NT2/D1 (cell line): ENCODE data around the gene CACNA1C.
A peak's percentile ranks its signal among the peaks of the same experiment; 100 is the strongest.

Source experiments
- DNase-seq: peaks from one replicate; pipeline ENCODE4 v3.0.0-alpha.2; 2011; ENCODE audit warnings: low read depth, low spot score
- H3K27me3 ChIP-seq: 2 replicates; pipeline ENCODE4 v1.6.0; 2011; ENCODE audit warnings: mild to moderate bottlenecking; ENCODE audit not compliant: insufficient read length, insufficient read depth
- H3K36me3 ChIP-seq: 2 replicates; pipeline ENCODE4 v1.6.1; 2011; ENCODE audit warnings: mild to moderate bottlenecking, low read length, mixed read lengths; ENCODE audit not compliant: insufficient read depth, insufficient read length
- H3K4me1 ChIP-seq: 2 replicates; pipeline ENCODE4 v1.5.1; 2011; ENCODE audit not compliant: insufficient read depth, insufficient read length
- H3K4me3 ChIP-seq: 2 replicates; pipeline ENCODE4 v1.5.1; 2011; ENCODE audit warnings: low read depth; ENCODE audit not compliant: insufficient read length
- H3K9ac ChIP-seq: 2 replicates; pipeline ENCODE4 v1.6.0; 2011; ENCODE audit warnings: low read depth; ENCODE audit not compliant: insufficient read length
- H3K9me3 ChIP-seq: 2 replicates; pipeline ENCODE4 v1.5.1; 2011; ENCODE audit warnings: mild to moderate bottlenecking, low read length; ENCODE audit not compliant: insufficient read depth
- SUZ12 ChIP-seq: IDR thresholded peaks from 2 replicates; pipeline ENCODE4 v1.6.1; 2011; ENCODE audit not compliant: insufficient read length, insufficient read depth; ENCODE audit errors: extremely low read depth
- YY1 ChIP-seq: IDR thresholded peaks from 2 replicates; pipeline ENCODE4 v1.6.1; 2011; ENCODE audit not compliant: insufficient read length, insufficient read depth
- ZNF274 ChIP-seq: IDR thresholded peaks from 2 replicates; pipeline ENCODE4 v1.6.1; 2011; ENCODE audit warnings: mild to moderate bottlenecking, low read depth, low read length

The CACNA1C gene

GRCh38 chr12:2691006-2691344 is 638.2 kb downstream of the CACNA1C start:
- Histone ChIP-seq H3K4me1 (peaks cover 14% of the 10 kb centered on the region), H3K9ac (peak overlapping the region; percentile 92), H3K4me3 (peak overlapping the region; percentile 77), H3K27me3 (peaks cover 52% of the 10 kb centered on the region), H3K36me3 (no peaks in the 10 kb centered on the region), H3K9me3 (no peaks in the 10 kb centered on the region)
- no peak for TF ChIP-seq SUZ12
- TF ChIP-seq ZNF274, result no peak
- TF ChIP-seq YY1, result no peak
- peak; percentile 54 for DNase-seq

DNA sequence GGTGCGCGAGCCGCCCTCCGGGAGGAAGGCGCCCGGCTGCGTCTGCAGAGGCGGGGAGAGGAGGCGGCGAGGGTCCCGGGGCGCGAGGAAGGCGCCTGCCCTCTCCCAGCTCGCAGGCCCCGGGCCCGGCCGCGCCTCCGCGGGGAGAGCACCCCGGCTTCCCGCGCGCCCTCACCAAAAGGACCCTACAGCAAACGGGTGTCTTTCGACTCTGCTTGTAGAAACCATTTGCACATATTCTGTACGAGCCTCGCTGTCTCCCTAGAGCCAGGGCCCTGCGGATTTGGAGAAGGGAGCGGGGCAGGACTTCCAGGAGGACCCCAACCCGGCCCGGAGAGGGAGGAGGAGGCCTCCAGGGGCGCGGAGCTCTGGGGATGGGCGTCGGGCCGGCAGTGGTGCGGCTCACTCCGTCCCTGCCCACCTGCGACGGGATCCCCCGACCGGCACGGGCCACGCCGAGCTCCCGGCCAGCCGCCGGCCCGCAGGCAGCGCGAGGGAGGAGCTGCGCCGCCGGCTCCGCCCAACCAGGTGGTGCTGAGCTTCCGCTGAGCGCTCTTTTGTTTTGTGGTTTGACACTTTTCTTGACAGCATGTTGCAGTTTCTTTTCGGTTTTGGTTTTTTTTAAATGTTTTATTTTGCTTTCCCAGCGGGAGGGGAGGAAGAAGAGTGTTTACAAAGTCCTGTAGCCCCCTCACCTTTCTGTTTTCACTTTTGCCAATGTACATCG is 638.7 kb downstream of the CACNA1C start:
- Histone ChIP-seq H3K36me3 (no peaks in the 10 kb centered on the region), H3K9me3 (no peaks in the 10 kb centered on the region), H3K27me3 (peaks cover 58% of the 10 kb centered on the region), H3K4me3 (peak overlapping the region; percentile 77), H3K4me1 (peaks cover 14% of the 10 kb centered on the region), H3K9ac (peak overlapping the region; percentile 92)
- DNase-seq, result peak; percentile 57
- no peak for TF ChIP-seq YY1
- no peak for TF ChIP-seq SUZ12
- TF ChIP-seq ZNF274, result no peak

GRCh38 chr12:2692080-2692479 is 639.3 kb downstream of the CACNA1C start:
- Histone ChIP-seq H3K4me3 (peak overlapping the region; percentile 77), H3K27me3 (peaks cover 63% of the 10 kb centered on the region), H3K9me3 (no peaks in the 10 kb centered on the region), H3K36me3 (no peaks in the 10 kb centered on the region), H3K9ac (no peak overlapping the region), H3K4me1 (peaks cover 14% of the 10 kb centered on the region)
- TF ChIP-seq YY1 (no peak), SUZ12 (no peak), ZNF274 (no peak)
- no peak for DNase-seq

DNA sequence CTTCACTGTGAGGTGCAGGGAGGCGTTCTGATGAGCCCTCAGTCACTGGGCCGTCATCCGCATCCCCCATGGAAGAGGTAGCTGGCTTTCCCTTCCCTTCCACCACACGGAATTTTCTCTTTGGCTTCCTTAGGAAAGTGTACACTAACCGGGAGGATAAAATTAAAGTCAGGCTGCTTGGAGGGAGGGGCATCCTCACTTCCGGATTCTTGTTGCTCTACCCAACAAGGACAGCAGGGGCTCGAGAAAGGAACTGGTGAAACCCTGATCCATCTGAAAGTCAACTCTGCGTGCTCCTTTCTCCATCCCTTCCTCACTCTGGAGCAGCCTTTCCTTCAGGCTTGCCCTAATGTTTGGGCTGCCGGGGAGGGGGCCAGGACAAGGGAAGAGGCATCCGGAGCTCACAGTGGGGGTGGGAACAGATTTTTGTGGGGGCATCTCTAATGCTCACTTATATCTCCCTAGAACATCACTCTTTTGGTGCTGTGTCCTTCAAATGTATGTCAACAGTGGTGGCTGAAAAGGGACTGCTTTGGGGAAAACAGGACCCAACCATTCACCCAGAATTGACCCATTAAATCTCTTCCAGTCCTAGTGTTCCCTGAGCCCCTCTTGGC is 640.6 kb downstream of the CACNA1C start:
- DNase-seq, result no peak
- no peak overlapping the region for H3K9ac ChIP-seq
- no peak overlapping the region for H3K4me3 ChIP-seq
- 0 out of 2 replicates have a peak, but pooled peaks cover 2% of the 10 kb centered on the region for H3K9me3 ChIP-seq
- peaks cover 74% of the 10 kb centered on the region for H3K27me3 ChIP-seq
- H3K4me1 ChIP-seq, result peaks cover 8% of the 10 kb centered on the region
- H3K36me3 ChIP-seq, result no peaks in the 10 kb centered on the region
- TF ChIP-seq SUZ12 (no peak), YY1 (no peak), ZNF274 (no peak)

DNA sequence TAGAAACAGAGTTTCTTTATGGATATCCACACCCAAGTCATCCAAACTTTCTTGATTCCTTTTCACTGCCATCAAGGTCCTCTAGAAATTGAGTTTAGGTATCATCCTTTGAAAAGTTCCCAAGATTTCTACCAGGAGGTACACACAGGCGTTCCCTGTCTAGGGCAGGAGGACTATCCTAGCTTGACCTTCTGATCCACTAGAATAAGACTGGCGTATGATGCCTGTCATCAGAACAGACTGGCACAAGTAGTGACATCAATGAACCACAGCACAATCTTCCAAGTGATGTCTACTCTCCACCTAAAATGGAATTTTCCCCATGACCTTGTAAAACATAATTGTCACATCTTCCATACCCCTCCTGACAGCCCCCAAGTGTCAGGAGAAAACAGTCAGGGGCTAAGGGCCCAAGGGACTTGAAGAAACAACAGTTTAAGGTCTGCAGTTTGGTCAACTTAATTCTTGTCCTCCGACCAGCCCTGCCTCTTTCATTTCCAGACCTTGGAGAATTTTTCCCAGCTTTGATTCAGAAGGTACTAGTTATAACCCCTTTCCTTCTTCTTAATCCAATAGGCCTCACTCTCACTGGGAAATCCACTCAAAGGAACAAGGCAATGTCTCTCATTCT is 641.3 kb downstream of the CACNA1C start:
- H3K36me3 ChIP-seq, result no peaks in the 10 kb centered on the region
- peaks cover 7% of the 10 kb centered on the region for H3K4me1 ChIP-seq
- DNase-seq, result no peak
- H3K9ac ChIP-seq, result no peak overlapping the region
- TF ChIP-seq YY1 (no peak), ZNF274 (no peak), SUZ12 (no peak)
- H3K9me3 ChIP-seq, result peaks cover 10% of the 10 kb centered on the region; the same call in 1 of the 2 replicates
- H3K27me3 ChIP-seq, result peaks cover 74% of the 10 kb centered on the region
- H3K4me3 ChIP-seq, result no peak overlapping the region

DNA sequence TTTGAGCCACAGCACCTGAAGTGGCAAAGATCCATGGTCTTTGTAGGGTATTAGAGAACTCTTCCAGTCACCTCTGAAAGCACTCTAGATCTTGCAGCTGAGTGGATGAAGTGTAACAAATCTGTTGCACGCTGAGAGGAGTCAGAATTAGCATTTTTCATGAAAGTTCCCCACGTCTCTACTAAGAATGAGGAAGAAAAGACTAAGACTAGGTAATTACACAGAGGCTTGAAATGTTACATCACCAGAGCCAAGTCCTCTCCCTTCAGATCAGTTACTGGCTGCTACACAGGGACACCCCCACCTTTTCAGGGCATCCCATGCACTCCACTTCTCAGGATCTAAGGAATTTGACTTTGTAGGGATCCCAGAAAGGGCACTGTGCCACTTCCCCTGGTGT is 643.3 kb downstream of the CACNA1C start:
- H3K4me3 ChIP-seq, result no peak overlapping the region

More for the DNA sequence above, 643.3 kb downstream of the CACNA1C start:
- no peak for TF ChIP-seq YY1
- no peak for TF ChIP-seq SUZ12
- TF ChIP-seq ZNF274, result no peak
- Histone ChIP-seq H3K36me3 (no peaks in the 10 kb centered on the region), H3K27me3 (peaks cover 54% of the 10 kb centered on the region), H3K9me3 (peaks cover 17% of the 10 kb centered on the region; the same call in 1 of the 2 replicates), H3K4me1 (peaks cover 4% of the 10 kb centered on the region), H3K9ac (no peak overlapping the region)
- DNase-seq, result no peak
